HG02623 (cell line): ENCODE measurements around the gene SDF4.

Experiments used
- ATAC-seq: cut with Tn5 transposase; IDR thresholded peaks from one replicate; pipeline ENCODE4 v1.9.1; 2021; ENCODE audit warnings: moderate library complexity; ENCODE audit not compliant: unreplicated experiment

The SDF4 gene, protein sequence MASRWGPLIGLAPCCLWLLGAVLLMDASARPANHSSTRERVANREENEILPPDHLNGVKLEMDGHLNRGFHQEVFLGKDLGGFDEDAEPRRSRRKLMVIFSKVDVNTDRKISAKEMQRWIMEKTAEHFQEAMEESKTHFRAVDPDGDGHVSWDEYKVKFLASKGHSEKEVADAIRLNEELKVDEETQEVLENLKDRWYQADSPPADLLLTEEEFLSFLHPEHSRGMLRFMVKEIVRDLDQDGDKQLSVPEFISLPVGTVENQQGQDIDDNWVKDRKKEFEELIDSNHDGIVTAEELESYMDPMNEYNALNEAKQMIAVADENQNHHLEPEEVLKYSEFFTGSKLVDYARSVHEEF

DNA sequence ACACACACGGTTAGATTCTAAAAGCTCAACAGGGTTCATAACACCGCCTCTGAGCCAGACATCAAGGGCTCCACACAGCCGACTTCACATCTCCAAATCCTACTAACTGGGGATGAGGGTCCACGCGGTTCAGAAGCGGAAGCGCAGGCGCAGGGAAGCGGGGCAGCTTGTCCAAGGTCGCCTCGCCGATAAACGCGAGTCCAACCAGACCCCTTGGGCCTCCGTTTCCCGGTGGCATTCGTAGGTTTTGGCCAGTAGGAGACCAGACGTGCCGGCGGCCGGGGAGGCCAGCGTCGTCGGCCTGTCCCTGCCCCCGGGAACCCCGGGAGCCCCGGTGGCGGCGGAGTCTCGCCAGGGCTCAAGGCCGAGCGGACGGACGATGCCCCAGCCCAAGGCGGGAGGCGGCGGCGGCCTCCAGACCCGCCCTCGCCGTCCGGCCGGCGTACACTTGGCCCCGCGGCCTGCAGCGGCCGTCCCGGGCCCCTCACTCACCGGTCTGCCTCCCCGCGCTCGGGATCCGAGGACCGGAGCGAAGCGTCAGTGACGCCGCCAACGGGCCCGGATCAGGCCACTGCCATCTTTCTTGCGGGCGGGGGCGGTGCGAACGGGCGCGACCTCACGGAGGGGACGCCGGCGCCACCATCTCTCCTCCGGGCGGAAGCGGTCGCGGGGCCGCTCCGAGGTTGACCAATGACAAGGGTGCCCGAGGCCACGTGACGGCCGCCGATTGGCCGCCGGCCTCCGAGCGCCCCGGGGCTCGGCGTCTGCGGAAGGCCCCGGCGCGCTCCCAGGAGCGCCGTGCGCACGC, at the start of gene SDF4:
TSS of gene SDF4 (minus strand) at position 602 of the 808 bp plus-strand sequence. CDS start 3,229 bp downstream, outside the sequence.
- peak; percentile 85 for ATAC-seq

DNA sequence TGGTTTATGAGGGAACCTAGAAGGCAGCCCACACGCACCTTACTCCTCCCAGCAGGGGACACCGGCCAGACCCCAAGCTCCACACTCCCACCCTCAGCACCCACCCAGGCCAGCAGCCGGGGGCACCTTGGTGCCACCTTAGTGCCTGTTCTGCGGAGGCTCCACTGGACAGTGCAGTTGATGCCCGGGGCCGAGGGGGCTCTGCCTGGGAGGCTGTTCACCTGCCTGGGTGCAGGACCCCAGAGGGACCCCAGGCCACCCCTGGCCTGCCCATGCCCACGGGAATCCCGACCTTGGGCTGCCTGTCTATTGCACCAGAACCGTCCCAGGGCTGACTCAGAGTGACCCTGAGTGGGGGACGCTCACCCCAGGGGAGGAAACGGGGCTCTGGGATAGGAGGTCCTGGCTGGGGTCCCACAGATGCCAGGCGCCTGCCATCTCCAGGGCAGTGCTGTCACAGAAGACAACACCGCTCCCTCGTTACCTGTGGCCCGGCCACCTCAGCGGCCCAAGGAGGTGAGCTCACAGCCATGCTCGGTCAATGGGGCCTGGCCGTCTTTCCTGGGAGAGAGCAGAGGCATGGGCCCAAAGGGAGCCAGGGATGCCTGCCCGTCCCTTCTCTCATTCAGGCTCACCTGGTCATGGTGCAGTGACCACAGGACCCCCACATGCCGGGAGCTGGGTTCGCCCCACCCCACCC, 49.1 kb upstream of the SDF4 start:
- ATAC-seq, result no peak

DNA sequence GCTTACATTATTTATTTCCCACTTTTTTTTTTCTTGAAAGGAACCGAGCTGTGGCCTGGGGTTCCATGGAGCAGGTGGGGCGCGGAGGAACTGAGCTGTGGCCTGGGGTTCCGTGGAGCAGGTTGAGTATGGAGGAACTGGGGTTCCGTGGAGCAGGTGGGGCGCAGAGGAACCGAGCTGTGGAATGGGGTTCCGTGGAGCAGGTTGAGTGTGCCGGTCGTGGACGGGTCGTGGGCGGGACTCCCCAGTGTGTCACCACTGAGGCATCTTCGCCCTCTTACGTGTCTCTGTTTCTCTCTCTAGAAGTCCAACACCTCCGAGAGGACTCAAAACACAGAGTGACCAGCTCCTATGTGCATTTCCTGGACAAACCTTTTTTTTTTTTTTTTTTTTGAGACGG, 47.2 kb upstream of the SDF4 start:
- no peak for ATAC-seq

DNA sequence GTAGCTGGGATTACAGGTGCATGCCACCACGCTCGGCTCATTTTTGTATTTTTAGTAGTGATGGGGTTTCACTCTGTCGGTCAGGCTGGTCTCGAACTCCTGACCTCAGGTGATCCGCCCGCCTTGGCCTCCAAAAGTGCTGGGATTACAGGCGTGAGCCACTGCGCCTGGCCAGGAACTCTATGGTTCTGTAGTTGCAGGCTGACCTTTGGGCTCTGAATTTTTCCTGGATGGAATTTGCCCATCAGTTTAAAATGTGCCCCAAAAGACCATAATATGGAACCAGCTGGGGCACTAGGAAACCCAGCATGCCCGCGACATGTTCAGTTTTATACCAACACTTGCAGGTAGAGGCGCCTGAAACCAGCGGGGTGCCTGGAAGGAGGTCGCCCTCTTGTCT, 46.8 kb upstream of the SDF4 start:
- ATAC-seq, result no peak

DNA sequence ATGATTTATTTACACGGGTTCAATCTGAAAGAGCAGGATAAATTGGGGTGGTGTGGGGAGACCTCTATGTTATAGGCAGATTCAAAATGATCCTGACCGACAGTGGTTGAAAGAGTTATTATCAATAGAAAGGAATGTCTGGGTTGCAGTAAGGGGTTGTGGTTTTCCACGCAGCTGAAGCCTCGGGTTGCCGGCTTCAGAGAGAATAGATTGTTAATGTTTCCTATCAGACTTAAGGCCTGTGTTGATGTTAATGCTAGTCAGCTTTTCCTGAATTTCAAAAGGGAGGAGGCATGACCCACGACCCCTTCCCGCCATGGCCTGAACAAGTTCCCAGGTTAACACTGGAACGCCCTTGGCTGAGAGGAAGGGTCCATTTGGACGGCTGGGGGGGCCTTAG, 44.0 kb upstream of the SDF4 start:
- ATAC-seq, result no peak

DNA sequence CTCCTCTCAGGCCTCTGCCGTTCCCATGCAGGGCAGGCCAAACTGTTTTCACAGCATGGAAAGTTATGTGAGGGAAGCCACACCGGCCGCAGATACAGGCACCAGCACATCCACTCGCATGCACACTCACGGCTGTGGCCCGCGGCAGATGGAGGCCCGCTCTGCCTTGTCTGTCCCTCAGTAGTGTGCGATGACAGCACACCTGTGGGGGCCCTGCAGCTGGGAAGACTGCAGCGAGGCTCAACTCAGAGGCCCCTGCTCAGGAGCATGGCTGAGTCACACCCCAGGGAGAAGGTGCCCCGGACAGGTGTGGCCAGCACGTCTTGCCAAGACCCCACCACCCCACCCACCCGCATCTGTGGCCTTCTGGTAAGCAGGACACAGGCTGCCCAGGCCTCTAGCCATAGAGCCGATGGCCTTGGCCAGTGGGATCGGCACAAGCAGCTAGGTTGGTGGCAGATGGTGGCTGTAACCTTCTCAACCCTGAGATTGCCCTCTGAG, 43.2 kb upstream of the SDF4 start:
- no peak for ATAC-seq

DNA sequence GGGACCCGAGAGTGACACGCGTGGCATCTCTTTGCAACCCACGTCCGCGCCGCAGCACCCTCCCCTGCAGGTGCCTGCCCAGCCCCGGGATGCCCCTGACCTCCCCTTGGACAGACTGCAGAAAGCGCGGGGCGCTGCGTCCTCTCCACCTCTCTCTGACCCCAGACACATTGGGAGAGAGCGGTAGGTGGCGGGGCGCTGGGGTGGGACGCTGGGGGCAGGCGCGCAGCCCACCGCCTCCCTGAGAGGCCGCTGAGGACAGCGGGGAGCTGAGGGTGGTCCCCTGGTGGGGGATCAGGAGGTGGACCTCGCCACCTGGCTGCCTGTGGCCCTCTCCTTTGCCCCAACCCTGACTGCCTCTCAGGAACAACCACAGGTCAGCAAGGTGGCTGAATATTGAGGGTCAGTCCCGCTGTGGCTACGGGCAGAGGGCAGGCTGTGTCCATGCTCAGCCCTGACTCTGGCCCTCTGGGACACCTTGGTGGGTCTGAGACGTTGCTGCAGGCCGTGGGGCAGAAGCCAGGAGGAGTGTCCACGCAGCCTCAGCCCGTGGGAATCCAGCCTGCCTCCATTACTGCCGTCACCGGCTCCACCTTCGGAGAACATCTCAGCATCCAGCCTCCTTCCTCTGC, 42.6 kb upstream of the SDF4 start:
- no peak for ATAC-seq

DNA sequence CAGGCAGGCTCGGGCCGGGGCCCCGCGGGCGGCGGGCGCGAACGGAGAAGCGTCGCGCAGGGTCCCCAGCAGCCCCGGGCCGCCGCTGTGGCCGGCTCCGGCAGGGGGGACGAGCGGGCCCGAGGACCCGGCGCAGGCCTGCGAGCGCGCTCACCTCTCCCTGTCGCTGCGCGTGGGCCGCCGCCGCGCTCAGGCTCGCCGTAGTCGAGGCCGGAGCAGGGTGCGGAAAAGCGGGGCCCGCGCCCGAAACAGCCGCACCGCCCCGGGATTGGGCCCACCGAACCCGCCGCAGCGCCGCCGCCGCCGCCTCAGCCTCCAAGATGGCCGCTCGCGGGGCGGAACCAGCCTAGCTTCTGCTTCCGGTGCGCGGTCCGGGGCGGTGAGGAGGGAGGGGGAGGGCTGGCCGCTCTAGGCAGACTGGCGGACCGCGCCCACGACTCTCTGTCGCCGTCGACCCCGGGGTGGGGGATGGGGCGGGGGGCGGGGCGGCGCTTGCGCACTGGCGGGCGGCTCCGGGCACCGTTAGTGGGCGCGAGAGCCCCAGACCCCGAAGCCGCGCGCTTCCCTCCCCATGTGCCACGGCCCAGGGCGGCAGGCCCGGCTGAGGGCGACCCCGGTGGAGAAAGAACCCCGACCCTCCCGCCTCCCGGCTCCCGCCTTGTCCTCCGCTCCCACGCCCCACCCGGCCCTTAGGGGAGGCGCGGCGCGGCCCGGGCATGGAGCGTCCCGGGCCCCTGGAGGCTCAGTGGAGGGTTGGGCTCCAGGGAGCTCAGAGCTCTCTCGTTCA, 41.9 kb upstream of the SDF4 start, which contains the start of gene UBE2J2:
TSS of gene UBE2J2 (minus strand) at position 343 of the 787 bp plus-strand sequence. CDS start 5,862 bp downstream, outside the sequence.
- ATAC-seq, result peak; percentile 80

DNA sequence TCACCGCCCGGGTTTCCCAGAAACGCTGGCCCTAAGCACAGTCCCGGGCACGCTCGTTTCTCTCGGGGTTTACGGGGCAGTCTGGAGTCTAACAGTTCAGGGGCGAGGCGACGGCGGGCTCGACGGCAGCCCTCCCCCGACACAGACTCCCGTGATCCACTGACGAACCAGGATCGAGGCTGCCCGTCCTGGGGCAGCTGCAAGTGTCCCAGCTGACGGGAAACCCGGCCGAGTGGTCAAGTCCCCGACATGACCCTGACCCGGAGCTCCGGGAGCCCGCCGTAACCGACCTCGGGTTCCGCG, 41.4 kb upstream of the SDF4 start:
- peak; percentile 7 for ATAC-seq

DNA sequence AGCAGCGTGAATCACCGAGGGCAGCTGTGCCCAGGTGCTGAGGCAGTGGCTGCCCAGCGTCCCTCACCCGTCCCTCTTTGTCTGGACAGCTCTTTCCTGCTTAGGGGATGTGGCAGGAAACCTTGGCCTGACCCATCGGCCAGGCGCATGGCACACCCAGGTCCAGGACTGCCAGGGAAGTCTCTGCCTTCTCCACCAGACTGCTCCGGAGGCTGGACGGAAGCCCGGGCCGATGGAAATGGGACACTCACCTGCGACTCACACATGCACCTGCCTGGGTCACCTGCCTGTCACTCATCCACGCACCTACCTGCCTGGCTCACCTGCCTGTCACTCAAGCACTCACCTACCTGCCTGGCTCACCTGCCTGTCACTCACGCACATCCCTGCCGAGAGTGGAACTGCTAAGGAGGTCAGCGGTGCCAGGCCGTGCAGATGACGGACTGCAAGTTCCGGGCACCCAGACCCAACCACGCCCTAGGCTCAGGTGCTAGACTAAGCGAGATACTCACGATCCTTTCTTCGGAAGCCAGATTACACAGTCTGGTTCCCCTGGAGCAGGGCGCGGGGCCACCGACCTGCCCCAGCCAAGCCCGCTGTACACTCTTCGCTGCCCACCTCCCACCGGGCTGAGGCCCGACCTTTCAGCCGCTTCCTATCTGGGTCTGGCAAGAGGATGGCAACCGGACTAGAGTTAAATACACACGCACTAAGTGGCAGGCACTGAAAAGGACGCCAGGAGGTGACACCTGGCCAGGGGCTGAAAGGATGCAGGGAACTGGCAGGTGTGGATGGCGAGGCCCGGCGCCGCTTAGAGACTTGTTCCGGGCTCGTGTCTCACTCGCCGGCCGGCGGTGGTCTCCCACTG, 40.8 kb upstream of the SDF4 start:
- no peak for ATAC-seq

DNA sequence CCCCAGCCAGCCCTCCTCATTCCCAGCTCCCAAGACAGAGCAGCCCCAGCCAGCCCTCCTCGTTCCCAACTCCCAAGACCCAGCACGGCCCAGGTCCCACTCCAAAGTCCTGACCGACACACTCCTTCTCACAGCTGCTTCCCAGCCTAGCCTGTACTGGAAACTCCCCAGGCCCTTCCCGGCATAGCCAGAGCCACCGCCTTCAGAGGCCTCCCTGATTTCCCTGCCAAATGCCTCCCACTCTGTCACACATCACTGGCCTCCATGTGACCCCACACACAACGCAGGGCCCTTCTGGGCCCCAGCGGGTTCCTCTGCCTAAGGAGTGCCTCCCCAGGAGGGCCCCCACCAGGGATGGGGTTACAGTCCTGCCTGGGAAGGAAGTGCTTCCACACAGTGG, 39.0 kb upstream of the SDF4 start:
- no peak for ATAC-seq

DNA sequence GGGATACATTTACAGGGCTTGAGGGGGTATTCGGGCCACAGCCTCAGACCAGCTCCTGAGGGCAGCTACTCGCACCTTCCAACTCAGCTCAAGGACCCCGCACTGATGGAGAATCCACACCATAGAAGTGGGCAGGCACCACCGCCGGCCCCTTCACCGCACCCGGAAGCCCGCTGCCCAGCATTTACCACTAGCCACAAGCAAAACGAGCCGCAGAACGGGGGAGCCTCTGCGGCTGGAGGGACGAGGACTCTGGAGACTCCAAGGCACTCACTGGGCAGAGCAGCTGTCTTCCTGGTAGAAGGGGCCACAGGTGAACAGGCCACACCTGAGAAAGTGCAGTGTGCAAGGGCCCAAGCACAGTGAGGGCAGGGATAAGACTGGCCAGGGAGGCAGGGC, 36.5 kb upstream of the SDF4 start:
- no peak for ATAC-seq

DNA sequence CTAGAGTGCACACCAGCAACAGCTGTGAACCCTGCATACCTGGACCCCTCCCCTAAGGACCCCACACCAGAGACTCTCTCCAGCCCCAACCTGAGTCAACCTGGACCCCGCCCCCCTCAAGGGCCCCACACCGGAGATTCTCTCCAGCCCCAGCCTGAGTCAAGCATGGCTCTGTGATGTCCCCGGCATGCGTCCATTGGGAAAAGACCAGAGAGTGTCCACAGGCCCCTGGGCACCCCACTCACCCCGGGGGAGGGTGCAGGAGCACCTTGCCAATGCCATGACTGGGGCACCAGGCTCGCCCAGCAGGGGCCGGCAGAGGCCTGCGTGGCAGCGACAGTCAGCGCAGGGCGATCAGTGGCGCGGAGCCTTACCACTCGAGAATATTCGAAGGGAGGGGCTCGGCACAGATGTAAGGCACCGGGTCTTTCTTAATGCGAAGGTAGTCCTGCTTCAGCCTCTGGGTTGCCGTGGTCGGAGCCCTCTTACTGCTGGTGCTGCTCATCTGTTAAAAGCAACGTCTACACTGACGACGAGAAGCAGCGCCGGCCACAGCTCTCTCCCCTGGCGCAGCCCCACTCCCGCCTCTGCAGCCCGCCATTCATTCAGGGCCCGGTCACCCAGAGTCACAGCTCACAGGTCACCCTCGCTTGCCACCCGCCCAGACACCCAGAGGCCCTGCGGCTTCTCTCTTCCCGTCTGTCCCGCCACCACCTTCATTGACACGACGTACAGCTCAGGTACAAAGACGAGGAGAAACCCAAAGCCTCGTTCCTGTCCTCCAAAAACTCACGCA, 35.9 kb upstream of the SDF4 start:
- no peak for ATAC-seq

DNA sequence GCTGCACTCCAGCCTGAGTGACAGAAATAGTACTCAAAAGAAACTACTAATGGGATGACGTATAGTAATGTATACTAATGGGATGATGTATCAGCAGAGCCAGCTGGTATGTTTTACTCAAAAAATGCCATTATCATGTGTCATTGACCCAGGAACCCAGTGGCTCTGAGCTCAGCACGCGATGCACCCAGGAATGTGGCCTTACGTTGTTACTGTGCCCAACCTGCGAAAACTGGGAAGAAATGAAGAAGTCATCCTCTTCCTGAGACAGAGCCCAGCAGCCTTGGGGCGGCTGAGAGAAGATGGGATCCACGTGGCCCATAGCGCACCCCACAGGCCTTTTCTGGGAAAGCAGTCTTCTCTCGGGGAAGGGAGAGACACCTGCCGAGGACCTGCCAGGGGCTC, 33.1 kb upstream of the SDF4 start:
- no peak for ATAC-seq

DNA sequence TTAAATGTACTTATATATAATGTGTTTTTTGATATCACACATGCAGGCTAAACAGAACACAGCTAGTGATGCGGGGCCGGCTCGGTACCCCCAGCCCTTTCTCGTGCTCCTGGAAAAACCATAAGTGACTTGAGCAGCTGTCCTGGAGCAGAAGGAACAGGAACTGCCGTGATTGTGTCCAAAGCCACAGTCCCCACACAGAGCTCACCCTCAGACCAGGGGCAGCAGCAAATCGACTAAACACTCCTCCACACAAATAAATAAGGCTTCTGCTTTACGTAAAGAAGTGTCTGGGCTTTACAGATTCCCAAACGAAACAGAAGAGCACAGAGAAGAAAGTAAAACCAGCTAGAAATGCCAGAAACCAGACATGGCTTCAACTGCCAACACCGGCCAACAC, 32.2 kb upstream of the SDF4 start:
- ATAC-seq, result no peak

DNA sequence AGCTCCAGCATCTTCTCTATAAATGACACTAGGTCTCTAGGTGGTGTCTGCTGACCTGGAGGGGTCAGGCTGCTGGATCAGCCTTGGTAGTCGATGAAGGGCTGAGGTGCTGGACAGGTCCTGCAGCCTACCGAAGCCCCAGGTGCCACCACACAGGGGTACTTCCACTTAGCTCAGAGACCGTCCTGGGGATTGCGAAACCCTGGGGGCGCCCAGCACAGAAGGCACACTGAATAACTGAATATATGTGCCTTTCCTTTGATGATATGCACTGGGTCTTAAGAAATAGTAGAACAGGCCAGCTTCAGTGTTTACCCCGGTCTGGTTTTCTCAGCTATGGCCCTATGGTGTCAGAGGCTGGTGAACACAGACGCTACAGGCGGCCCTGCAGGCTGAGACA, 31.0 kb upstream of the SDF4 start:
- ATAC-seq, result no peak

DNA sequence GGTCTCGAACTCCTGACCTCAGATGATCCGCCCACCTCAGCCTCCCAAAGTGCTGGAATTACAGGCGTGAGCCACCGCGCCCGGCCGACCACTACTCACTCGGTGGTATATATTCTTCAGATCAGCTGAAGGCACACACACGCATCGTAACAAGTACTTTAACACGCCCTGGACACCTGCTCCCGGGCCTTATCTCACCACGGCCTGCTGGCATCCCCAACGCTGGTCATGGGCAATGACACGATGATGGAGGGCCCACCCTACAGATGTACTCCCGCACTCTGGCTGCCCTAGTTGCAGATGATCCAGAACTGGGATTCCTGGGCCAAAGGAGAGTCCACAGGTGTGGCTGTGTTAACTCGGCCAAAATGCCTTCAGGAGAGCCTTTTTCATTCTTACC, 30.3 kb upstream of the SDF4 start:
- ATAC-seq, result no peak

DNA sequence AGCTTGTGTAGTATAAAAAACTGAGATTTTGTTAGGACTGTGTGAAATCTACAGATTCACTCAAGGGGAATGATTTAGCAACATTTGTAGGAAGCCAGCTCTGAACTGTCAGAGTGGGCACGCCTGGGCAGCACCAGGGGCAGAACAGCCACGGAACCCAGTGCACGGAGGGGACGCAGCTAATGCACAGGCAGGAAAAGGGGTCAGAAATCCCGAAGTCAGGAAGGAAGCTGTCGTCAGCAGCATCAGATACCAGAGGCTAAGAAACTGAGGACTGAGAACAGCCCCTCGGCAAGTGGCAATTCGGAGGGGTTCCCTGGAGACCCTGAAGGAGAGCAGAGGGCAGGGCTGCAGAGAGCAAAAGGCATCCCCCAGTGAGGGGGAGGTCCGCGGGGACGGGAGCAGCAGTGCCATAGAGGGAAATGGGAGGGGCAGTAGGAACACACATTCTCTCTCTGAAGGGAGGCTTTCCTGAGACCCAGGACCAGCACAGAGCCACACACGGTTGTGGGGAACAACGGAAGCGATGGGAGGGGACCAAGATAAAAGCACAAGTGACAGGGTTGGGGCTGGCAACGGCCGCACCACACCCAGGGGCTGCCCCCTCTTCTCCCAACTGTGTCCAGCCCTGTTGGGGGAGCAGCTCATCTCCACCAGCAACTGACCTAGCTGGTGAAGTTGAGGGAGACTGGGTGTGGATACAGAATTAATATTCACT, 29.2 kb upstream of the SDF4 start:
- no peak for ATAC-seq
